GM19395 (cell line): ENCODE data around the gene ARSD.
A peak's percentile ranks its signal among the peaks of the same experiment; 100 is the strongest.
"Not testable (repeated sequence)": the region's sequence is repeated elsewhere in the genome, so short reads cannot be mapped to it uniquely, and the experiment has no call there.

Experiments used
- ATAC-seq: cut with Tn5 transposase; IDR thresholded peaks from one replicate; pipeline ENCODE4 v1.9.1; 2021; ENCODE audit warnings: mild to moderate bottlenecking, moderate library complexity; ENCODE audit not compliant: unreplicated experiment

Gene ARSD, protein sequence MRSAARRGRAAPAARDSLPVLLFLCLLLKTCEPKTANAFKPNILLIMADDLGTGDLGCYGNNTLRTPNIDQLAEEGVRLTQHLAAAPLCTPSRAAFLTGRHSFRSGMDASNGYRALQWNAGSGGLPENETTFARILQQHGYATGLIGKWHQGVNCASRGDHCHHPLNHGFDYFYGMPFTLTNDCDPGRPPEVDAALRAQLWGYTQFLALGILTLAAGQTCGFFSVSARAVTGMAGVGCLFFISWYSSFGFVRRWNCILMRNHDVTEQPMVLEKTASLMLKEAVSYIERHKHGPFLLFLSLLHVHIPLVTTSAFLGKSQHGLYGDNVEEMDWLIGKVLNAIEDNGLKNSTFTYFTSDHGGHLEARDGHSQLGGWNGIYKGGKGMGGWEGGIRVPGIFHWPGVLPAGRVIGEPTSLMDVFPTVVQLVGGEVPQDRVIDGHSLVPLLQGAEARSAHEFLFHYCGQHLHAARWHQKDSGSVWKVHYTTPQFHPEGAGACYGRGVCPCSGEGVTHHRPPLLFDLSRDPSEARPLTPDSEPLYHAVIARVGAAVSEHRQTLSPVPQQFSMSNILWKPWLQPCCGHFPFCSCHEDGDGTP

GRCh38 chrX:2928583-2929434 lies at the start of gene ARSD:
Gene ARSD (minus strand): TSS chrX:2929339. CDS start chrX:2929275, 64 bp downstream.
- peak; percentile 94 for ATAC-seq

GRCh38 chrX:2978639-2979038 lies 49.5 kb upstream of the ARSD start:
- ATAC-seq, result not testable (repeated sequence)

DNA sequence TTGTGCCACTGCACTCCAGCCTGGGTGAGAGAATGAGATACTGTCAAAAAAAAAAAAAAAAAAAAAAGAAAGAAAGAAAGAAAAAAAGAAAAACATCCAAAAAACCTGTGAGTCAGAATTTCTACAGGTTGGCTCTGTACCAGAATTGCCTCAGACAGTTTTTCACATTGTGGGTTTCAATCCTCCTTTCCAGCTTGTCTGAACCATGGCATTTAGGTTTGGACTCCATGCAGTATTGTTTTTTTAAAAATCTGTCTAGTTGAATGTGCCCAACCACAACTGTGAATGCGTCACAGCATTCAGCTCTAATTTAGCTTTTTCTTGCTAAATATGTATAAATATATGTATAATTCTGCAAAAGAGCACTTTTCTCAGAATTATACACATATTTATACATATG lies 45.8 kb upstream of the ARSD start:
- no peak for ATAC-seq

GRCh38 chrX:2972391-2972790 lies 43.3 kb upstream of the ARSD start:
- no peak for ATAC-seq

- no peak for ATAC-seq
Observed at GRCh38 chrX:2969021-2969420, 39.9 kb upstream of the ARSD start.

DNA sequence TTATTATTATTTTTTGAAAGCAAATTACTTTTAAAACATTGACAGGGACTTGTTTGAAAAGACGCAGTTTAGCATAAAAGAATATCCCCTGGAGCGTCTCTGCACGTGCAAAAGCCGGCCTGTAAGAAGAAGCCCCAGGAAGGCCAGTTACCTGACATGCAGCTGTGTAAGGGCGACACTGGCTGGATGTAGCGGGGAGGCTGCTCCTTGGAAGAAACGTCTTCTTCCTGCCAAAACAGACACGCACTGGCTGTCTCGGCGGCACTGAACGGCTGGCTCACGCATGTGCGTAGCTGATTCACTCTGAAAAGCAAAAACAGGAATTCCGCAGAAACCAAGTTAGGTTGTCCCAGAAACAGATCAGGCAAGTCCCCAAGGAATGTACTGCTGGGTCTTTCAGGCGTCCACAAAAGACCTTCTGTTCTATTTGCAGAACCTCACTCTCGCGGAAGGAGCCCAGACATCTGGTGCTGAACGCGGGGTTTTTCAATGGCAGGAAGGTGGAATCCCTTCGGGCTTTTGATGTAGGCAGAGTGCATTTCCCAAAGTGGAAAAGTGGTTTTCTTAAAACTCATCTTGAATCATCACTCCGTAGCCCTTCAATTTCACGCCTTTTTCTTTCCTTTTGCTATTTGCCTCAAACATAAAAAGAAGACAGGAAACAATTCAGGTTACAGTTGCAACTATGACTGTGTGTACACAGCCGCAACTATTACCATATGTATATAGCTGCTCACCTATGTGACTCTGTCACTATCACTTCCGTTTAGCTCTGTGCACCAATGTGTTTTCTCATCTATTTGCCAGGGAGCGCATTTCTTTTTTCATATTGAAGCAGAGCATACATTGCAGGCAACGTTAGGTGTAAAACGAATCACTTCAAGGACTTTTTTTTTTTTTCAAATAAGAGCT lies 39.1 kb upstream of the ARSD start:
- peak; percentile 59 for ATAC-seq

DNA sequence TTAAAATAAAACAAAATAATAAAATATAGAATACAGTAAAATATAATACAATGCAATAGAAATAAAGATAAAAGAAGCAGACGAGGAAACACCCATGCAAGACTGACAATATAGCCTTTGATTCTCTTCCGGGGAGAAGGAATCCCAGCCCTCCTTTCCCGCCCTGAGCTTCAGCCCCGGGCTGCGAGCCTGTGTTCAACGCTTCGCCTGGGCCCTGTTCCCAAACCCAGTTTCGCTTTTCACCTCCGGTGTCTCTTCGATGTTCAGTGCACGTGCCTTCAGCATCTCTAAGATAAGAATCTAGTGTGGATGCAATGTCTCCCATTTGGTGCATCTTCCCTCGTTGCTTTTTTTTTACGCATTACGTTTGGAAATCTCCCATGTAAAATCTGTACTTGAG lies 38.4 kb upstream of the ARSD start:
- ATAC-seq, result no peak

DNA sequence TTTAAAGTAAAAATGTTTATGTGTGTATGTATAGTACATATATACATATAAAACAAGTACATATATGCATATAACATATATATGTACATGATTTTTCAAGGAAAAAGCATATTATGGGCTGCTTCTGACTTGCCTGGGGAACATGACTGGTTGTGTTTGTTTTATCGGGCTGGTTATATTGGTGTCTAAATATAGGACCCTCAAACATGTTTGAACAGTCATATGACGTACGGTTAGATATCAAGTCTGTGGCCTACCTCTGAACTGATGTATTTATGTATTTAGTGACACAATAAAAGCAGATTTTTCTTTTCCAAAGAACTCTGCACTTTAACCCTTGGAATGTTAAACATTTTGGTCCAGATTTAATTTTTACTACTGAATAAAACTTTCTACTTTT lies 37.9 kb upstream of the ARSD start:
- no peak for ATAC-seq

- ATAC-seq, result peak; percentile 67
Observed at GRCh38 chrX:2965965-2966364, 36.8 kb upstream of the ARSD start.

- not testable (repeated sequence) for ATAC-seq
Observed at GRCh38 chrX:2963992-2964794, 35.1 kb upstream of the ARSD start.

DNA sequence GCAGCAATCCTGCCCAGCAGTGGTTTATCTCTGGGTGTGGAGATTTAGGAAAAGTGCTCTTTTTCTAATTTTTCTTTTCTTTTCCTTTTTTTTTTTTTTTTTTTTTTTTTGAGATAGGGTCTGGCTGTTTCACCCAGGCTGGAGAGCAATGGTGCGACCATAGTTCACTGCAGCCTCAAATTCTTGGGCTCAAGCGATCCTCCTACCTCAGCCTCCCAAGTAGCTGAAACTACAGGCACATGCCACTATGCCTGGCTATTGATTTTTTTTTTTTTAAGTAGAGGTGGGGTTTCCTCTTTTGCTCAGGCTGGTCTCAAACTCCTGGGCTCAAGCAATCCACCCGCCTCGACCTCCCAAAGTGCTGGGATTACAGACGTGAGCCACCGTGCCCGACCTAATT lies 34.3 kb upstream of the ARSD start:
- ATAC-seq, result not testable (repeated sequence)

- no peak for ATAC-seq
Observed at GRCh38 chrX:2962381-2962780, 33.2 kb upstream of the ARSD start.

DNA sequence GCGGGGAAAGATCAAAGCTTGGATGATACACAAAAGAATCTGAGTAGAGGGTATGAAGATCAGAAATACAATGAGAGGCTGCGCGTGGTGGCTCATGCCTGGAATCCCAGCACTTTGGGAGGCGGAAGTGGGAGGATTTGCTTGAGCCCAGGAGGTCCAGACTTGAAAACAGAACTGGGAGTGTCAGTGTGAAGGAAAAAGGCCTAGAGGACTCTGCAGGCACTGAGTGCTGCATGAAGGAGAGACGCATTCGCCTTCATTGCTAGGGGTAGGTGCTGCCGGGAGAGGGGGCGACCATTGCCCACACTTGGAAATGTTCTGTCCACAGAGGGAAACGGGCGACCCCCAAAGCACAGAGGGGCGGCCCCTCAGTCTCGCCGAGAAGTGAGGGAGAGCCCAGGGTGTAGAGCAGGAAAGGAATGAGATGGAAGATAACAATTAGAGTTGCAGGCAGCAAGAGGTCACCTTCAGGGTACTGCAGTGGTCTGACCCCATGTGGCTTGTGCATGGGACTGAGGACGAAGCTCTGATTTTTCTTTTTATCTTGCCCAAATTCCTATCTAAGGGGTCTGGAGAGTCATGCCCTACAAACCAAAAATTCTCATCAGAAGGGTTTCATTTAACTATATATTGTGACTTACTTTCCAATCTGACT lies 31.8 kb upstream of the ARSD start:
- no peak for ATAC-seq

DNA sequence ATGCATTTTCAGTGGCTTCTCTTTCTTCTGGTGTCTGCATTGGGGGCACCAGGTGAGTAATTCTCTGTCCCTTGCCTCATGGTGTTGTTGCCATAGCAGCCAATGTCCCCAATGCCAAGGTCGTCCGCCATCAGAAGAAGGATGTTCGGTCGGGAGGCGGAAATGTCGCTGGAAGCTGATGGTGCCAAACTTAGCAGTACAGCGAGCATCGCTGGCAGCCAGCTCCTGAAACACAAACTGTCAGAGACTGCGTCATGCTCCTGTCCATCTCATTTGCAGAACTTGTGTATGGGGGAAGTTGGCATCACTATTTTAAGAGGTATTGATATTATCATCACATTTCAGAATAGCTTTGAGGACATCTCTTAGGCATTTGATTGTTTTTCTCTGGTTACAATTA lies 29.1 kb upstream of the ARSD start:
- no peak for ATAC-seq

DNA sequence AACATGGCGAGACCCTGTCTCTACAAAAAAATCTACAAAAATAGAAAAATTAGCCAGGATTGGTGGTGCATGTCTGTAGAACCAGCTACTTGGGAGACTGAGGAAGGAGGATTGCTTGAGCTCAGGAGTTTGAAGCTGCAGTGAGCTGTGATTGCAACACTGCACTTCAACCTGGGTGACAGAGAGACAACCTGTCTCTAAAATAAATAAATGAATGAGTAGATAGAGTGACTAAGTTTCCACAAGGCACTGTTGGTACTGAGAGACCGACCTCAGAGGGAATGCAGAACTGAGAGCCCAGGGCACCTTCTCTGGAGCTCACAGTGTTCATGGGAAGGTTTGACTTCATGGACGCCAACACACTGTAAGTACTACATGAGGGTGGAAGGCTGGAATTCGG lies 26.7 kb upstream of the ARSD start:
- ATAC-seq, result no peak

GRCh38 chrX:2955281-2955680 lies 26.1 kb upstream of the ARSD start:
- no peak for ATAC-seq

DNA sequence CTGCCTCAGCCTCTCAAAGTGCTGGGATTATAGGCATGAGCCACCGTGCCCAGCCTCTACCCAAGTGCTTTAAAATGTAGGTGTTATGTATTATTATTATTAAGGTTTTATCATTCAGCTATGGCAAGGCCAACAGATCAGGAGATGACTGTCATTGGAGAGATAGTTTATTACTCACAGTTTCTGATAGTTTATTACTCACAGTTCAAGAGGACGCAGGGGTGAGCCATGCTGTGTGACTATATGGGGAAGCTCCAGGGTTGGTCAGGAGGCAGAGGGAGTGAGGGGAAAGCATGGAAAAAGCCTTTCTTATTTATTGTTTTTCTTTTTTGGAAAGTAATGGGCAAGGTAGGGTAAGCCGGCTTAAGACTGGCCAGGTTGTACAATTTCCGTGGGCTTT lies 25.4 kb upstream of the ARSD start:
- no peak for ATAC-seq

GRCh38 chrX:2937942-2938341 lies 8.8 kb upstream of the ARSD start:
- ATAC-seq, result not testable (repeated sequence)
